OCI-LY7 (cell line): ENCODE data around the gene GOLIM4. TPM values are rescaled to one million over a fixed set of nuclear protein-coding genes. Genes with fewer than 3 reads are reported as not detected.

ENCODE experiments used
- BruUV-seq: library from RNA; stranded (reverse); fragments of 400-500 nt; replicated peaks from 2 replicates; lab custom pipeline; 2021; lab: Mats Ljungman, UMichigan
- CTCF ChIA-PET: fragments of 300-600 bp; sonication (Branson Sonifier 250); formaldehyde crosslinking; loops from one replicate; lab custom pipeline; 2022; ENCODE audit warnings: antibody characterized with exemption; ENCODE audit not compliant: unreplicated experiment; lab: Charles Lee
- POLR2A ChIA-PET: fragments of 300-600 bp; sonication (Branson Sonifier 250); formaldehyde crosslinking; loops from one replicate; lab custom pipeline; 2022; ENCODE audit warnings: antibody characterized with exemption; lab: Charles Lee
- DNase-seq: peaks from one replicate; pipeline ENCODE4 v3.0.0-alpha.2; 2015; ENCODE audit warnings: low spot score
- H2AFZ ChIP-seq: fragments of 200-600 bp; sonication (generic), shearing (Covaris generic); 2 replicates; pipeline ENCODE4 v1.6.1; 2014; ENCODE audit warnings: mild to moderate bottlenecking, antibody characterized with exemption, low read length, moderate library complexity
- H3K27ac ChIP-seq: fragments of 200-600 bp; sonication (generic); 2 replicates; pipeline ENCODE4 v1.5.1; 2014; ENCODE audit warnings: mixed run types, low read depth, mild to moderate bottlenecking, moderate library complexity, low read length, inconsistent platforms; ENCODE audit not compliant: poor library complexity, severe bottlenecking
- H3K36me3 ChIP-seq: fragments of 200-600 bp; sonication (generic); 2 replicates; pipeline ENCODE4 v1.6.1; 2014; ENCODE audit warnings: mild to moderate bottlenecking, antibody characterized with exemption, low read length, moderate library complexity, mixed read lengths; ENCODE audit not compliant: insufficient read depth
- H3K4me1 ChIP-seq: fragments of 200-600 bp; sonication (generic); 2 replicates; pipeline ENCODE4 v1.5.1; 2014; ENCODE audit warnings: mild to moderate bottlenecking, low read length; ENCODE audit not compliant: insufficient read depth, poor library complexity, severe bottlenecking
- H3K4me2 ChIP-seq: fragments of 200-600 bp; sonication (generic); 2 replicates; pipeline ENCODE4 v1.6.1; 2014; ENCODE audit warnings: mild to moderate bottlenecking, low read length
- H3K4me3 ChIP-seq: fragments of 200-600 bp; sonication (generic); 2 replicates; pipeline ENCODE4 v1.5.1; 2014; ENCODE audit warnings: mild to moderate bottlenecking, low read depth, low read length; ENCODE audit not compliant: poor library complexity, severe bottlenecking
- H3K79me2 ChIP-seq: fragments of 200-600 bp; sonication (generic); 2 replicates; pipeline ENCODE4 v1.6.1; 2016; ENCODE audit warnings: low read depth, mild to moderate bottlenecking, low read length, moderate library complexity, mixed read lengths; ENCODE audit not compliant: insufficient read depth
- H3K9me2 ChIP-seq: fragments of 200-600 bp; sonication (generic); 2 replicates; pipeline ENCODE4 v1.6.1; 2016; ENCODE audit warnings: mild to moderate bottlenecking, low read length, mixed read lengths; ENCODE audit not compliant: insufficient read depth
- H3K9me3 ChIP-seq: fragments of 200-600 bp; sonication (generic); 2 replicates; pipeline ENCODE4 v1.6.1; 2014; ENCODE audit warnings: mild to moderate bottlenecking, mixed run types, low read length, mixed read lengths
- H4K20me1 ChIP-seq: fragments of 200-600 bp; sonication (generic); 2 replicates; pipeline ENCODE4 v1.6.1; 2014; ENCODE audit warnings: mild to moderate bottlenecking, antibody characterized with exemption, low read length, moderate library complexity, mixed read lengths; ENCODE audit not compliant: insufficient read depth
- CTCF ChIP-seq: fragments of 200-600 bp; sonication (generic); conservative IDR thresholded peaks from 2 replicates; pipeline ENCODE4 v1.5.1; 2014; ENCODE audit warnings: mild to moderate bottlenecking, antibody characterized with exemption, low read length, moderate library complexity, mixed read lengths
- EZH2phosphoT487 ChIP-seq: fragments of 200-600 bp; sonication (generic); IDR thresholded peaks from 2 replicates; pipeline ENCODE4 v1.6.1; 2018; ENCODE audit warnings: low read depth, borderline replicate concordance, mild to moderate bottlenecking, mixed run types, antibody characterized with exemption, low read length, moderate library complexity, mixed read lengths
- intact Hi-C: fragments of 100-400 bp; cut with micrococcal nuclease; formaldehyde crosslinking; loops from one replicate; pipeline ENCODE4 v1.10.0; 2022; ENCODE audit not compliant: unreplicated experiment
- total RNA-seq, 2 experiments: library from RNA; depleted of rRNA in 1 of 2; stranded (reverse); fragments of >200 nt in 1 of 2; shearing (Covaris generic) in 1 of 2; gene quantifications; 2 replicates each; pipeline ENCODE4 v1.2.3, GENCODE V29; 2014 to 2022

The GOLIM4 gene
- total RNA-seq, 2 experiments from 2014 or later: 31.2 to 42.8 TPM

- no peaks in the 10 kb centered on the region for H3K79me2 ChIP-seq
- DNase-seq: no peak
- no peaks in the 10 kb centered on the region for H3K9me3 ChIP-seq
- CTCF ChIA-PET: no interaction called here
- intact Hi-C loops: no loop called here
- H3K4me1 ChIP-seq: no peaks in the 10 kb centered on the region
- H3K27ac ChIP-seq: no peak overlapping the region
- H2AFZ ChIP-seq: no peak overlapping the region
- H3K4me2 ChIP-seq: no peak overlapping the region
- TF ChIP-seq CTCF (no peak), EZH2phosphoT487 (no peak)
- no peaks in the 10 kb centered on the region for H4K20me1 ChIP-seq
- H3K4me3 ChIP-seq: no peak overlapping the region
- BruUV-seq: no TSS peak
- no peaks in the 10 kb centered on the region for H3K9me2 ChIP-seq
- POLR2A ChIA-PET: interaction anchor here (0.7 kb wide), 1 partner anchor 42 kb away, joined by 3 read pairs; no protein-coding TSS in a partner anchor
- no peaks in the 10 kb centered on the region for H3K36me3 ChIP-seq
These were observed 128.3 kb downstream of the GOLIM4 start for GRCh38 chr3:167967257-167968036.
